DMS79 (cell line): Measurements from ENCODE around the gene CCDC74B.
A peak's percentile ranks its signal among the peaks of the same experiment; 100 is the strongest.
"Not testable (repeated sequence)": the region's sequence is repeated elsewhere in the genome, so short reads cannot be mapped to it uniquely, and the experiment has no call there.

ENCODE experiments used
- DNase-seq: peaks from one replicate; lab custom pipeline; 2025; lab: John Stamatoyannopoulos, UW

Gene CCDC74B

DNA sequence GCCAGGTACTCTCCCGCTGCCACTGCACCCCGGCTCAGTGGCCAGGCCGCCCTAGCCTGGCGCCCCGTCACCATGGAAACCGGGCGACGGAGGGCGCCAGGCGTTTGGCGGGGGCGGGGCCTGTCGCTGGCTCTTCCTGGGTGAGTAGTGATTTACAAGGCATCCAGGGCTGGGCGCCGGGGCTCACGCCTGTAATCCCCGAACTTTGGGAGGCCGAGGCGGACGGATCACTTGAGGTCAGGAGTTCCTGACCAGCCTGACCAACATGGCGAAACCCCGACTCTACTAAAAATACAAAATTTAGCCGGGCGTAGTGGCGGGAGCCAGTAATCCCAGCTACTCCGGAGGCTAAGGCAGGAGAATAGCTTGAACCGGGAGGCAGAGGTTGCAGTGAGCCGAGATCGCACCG is at the start of gene CCDC74B:
TSS of gene CCDC74B (minus strand) at position 107 of the 409 bp plus-strand sequence. CDS start 116 bp downstream, outside the sequence.
- DNase-seq, result peak; percentile 14

DNA sequence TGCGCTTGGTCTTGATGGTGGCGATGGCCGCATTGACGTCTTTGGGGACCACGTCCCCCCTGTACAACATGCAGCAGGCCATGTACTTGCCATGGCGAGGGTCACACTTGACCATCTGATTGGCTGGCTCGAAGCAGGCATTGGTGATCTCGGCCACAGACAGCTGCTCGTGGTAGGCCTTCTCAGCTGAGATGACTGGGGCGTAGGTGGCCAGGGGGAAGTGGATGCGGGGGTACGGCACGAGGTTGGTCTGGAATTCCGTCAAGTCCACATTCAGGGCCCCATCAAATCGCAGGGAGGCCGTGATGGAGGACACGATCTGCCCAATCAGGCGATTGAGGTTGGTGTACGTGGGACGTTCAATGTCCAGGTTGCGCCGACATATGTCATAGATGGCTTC is 48.9 kb upstream of the CCDC74B start:
- not testable (repeated sequence) for DNase-seq

DNA sequence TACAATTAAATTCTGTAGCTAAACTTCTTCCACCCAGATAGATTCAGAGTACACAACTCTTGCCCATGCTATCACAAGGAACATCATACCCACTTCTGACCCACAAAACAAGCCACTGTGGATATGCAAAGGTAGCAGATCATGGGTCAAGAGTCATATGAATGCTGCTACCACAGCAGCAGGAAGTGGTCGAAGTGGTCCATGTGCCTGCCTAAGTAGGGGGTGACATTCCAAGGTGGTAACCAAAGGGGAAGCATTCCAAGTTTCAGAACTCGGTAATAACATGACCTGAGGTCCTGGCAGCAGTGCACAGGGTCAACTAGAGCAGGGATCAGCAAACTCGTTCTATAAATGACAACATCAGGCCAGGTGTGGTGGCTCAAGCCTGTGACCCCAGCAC is 47.5 kb upstream of the CCDC74B start:
- DNase-seq, result not testable (repeated sequence)

DNA sequence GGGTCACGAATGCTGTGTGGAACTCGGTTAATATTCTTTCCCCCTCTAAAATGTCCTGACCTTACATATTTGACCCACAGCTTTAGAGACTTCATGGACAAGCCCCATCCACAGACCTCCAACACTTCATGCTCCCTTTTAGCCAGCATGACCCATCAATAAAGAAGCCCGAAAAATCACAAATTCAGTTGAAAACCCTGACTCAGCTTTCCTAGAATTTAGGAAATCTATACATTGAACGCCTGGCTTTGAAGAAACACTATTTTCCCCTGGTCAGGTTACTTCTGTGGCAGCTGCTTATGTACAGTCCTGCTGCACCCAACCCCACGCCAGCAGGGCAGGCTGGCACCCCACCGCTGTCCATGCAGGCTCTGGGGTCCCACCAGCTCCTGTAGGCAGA is 46.4 kb upstream of the CCDC74B start:
- not testable (repeated sequence) for DNase-seq

DNA sequence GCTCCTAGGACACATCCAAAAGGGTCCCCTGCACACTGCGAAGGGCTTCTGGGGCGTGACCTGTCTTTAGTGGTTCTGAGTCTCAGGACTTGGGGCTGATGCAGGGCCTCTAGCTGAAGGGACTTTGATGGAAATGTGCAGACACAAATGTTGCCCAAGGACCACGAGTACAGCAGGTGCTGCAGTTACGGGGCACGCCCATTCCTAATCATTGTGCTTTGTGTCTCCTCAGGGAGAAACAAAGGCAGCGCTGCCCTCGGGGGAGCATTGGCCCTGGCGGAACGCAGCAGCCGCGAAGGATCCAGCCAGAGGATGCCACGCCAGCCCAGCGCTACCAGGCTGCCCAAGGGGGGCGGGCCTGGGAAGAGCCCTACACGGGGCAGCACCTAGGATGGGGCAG is 45.3 kb upstream of the CCDC74B start:
- DNase-seq, result no peak

DNA sequence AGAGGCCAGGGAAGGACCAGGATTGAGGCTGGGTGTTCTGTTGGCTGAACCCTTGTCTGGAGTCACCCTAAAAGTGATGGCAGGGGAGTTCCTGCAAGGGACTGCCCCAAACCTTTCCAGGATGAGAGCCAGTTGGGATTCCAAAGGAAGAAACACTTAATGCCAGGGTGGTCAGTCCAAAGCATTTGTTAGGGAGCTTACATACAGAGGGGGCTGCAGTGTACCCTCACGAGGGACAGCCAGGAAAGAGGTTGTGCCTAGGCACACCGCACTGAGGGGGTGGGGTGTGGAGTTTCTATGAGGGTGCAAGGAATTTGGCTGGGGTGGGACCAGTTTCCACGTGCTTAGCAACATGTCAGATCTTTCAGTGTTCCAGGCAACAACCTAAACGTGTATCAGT is 44.0 kb upstream of the CCDC74B start:
- not testable (repeated sequence) for DNase-seq

DNA sequence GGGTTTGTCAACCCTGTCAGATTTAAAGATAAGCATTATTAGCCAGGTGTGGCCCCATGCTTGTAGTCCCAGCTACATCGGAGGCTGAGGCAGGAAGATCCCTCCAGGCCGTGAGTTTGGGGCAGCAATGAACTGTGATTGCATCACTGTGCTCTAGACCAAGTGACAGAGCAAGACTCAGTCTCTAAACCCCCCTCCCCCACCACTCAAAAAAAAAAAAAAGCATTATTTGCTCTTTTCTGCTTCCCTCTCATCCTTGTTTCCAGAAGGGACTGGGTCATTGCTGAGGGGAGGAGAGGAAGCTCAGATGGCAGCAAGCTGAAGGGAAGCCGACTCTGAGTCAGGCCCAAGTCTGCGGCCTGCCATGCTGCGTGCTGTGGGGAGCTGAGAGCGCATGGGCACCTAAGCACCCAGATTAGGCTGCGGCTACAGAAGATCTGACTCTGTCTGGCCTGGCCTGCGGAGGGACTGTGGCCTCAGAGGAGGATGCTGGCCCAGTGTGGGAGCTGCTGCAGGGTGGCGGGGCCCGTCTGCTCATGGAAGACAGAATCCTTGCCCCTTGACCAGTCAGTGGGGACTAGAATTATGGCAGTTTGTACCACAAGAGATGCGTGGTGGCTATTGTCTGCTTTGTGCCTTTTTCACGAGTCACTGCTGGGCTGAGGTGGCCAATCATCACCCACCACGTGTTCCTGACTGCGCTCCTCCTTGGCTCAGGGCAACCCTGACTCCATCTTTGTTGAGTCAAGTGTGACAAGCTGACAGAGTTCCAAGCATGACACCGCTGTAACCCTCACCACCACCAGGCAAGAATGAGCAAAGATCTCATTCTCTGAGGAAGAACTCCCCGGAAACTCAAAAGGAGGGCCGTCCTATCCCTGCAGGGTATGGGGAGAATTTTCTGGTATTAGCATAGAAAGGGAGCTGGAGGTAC is 43.2 kb upstream of the CCDC74B start:
- not testable (repeated sequence) for DNase-seq

DNA sequence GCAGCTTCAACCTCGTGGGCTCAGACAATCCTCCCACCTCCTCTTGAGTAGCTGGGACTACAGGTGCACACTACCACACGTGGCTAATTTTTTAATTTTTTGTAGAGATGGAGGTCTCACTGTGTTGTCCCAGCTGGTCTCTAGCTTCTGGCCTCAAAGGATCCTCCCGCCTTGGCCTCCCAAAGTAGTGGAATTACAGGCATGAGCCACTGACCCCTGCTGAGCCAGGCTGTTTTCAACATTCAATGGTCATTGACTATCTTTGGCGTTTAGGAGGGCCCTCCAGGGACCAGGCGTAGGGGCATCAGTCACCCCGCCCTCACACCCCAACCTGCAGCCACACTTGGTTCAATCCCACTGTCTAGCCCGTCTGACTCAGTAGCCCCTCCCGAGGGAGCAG is 42.4 kb upstream of the CCDC74B start:
- no peak for DNase-seq

DNA sequence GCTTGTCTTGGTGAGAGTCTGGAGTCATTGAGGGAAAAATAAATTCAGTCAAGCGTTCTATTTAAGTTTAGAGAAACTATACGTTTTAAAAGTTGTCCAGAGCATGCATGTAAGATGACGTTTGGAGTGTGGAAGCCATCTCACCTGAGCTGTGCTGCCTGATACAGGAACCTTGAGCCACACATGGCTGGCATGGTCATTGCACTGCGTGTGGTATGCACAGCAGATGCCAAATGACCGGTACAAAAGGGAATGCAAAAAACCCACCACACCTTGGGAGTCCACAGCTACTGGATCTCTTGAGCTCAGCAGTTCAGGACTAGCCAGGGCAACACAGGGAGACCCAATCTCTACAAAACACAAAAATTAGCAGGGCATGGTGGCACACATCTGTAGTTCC is 41.5 kb upstream of the CCDC74B start:
- DNase-seq, result no peak

DNA sequence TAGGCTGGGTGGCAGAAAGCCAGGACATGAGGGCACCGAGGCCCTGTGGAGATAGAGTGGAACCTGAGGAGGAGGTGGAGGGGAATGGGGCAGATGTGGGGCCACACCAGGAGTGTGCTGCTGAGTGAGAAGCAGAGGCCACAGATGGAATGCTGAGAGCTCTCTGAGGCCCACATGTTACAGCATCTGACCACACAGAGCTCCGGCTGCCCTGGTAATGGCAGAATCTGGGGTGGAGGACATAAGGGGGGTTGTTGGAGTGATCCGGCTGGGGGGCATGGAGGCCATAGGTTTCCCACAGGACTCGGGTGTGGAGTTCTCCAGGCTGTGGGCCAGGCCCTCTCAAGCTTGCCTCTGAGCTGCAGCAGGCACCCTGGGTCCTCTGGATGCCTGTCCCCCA is 41.0 kb upstream of the CCDC74B start:
- no peak for DNase-seq

DNA sequence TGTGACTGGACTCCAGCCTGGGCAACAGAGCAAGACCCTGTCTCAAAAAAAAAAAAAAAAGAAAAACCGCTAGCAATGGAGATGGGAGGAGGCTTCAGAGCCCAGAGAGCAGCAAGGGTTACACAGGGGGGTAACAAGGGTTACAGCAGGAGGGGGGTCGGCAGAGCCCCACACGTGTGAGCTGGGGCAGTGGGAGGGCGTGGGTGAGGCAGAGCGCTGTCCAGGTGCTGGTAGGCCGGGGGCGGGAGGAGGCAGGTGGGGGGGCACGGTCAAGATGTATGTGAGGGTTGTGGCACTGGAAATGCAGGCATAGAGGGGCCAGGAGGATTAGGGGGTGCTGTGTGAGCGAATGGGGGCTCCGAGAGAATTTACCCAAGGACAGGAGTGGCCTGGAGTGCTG is 40.5 kb upstream of the CCDC74B start:
- DNase-seq, result no peak

DNA sequence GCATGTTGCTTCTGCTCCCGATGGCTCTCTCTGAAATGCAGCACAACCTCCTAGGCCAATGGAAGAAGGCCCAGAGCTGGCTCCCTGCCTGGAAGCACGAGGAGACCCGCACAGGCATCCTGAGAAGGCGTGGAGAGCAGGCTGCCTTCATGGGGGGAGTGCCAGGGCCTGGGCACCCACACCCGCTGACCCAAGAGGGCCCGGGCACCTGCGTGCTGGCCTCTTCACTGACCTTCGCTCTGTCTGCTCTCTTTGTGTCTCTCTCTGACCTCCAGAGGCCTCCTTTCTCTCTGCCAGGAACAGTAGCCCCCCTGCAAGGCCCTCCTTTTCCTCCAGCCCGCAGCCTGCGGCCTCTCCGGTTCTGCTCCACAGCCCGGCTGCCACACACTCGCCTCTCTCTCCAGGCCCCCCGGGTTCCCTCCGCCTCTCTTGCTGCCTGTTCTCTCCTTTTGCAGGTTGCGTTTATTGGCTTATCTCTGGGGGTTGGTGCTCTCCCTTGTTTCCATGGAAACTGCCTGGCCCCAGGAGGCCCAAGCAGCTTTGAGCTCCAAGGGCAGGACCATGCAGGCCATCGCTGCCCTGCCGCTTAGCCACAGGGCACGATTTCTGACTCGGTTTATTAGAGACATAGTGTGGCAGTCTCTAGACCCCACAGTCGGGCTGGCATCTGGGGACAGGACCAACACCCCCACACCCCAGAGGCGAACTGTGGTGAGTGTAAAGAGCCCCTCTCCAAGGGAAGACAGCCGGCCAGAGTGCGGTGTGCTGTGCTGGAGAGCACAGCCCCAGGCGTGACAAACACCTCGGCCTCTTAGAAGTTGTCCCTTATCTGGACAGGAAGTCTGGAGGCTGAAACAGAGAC is 38.8 kb upstream of the CCDC74B start:
- DNase-seq, result no peak

DNA sequence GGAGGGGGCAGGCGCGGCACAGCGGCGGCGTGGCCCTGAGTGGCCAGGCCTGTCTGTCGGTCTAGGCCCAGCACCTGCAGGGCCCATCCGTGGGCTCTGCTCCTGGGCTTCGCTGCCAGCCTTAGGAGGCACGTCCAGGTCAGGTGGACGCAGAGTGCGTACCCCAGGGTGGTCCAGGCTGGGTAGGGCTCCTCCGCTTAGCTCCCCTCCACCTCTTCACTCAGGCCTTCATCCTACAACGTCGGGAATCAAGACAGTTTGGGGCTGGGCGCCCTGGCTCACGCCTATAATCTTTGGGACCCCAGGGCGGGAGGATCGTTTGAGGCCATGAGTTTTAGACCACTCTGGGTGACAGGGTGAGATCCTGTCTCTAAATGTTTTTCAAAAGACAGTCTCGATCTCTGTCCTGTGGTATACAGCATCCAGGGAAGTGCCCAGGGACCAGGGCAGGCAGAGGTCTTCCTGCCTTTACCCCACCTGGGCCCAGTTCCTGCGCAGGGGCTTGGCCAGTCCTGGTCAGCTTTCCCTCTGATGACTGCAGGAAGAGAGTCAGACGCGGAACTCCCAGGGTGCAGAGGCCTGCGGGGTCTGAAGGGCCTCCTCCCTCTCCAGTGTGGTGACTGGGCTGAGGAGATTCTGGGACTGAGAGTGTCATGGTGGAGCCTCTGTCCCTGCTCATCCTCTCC is 38.1 kb upstream of the CCDC74B start:
- not testable (repeated sequence) for DNase-seq

DNA sequence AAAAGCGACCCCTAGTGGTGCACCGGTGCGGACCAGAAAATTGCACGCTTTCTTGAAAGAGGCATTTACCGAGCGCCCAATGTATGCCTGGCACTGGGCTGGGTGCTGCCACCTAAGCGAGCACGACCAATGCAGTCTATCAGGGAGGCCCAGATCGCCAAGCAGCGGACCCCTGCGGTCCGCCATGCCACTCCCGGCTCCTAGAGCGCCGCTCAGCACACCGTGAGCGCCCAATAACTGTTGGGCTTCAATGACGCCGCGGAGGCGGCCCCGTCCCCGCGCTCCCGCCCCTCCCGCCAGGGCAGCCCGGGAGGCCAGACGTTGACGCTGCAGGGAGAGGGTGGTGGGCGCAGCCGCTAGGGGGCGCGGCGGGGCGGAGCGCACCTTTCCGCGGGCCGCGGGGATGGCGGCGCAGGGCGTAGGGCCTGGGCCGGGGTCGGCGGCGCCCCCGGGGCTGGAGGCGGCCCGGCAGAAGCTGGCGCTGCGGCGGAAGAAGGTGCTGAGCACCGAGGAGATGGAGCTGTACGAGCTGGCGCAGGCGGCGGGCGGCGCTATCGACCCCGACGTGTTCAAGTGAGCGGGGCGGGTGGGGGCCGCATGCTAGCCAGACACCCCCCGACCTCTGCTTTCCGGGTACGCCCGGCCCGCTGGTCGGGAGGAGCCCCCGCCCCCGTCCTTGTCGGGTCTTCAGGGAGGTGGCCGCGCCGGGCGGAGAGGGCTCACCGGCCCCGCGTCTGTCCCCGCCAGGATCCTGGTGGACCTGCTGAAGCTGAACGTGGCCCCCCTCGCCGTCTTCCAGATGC is 37.2 kb upstream of the CCDC74B start, which contains the start of gene MZT2B:
TSS of gene MZT2B (plus strand) at position 383 of the 803 bp plus-strand sequence. CDS start at position 404, 21 bp downstream.
- DNase-seq, result peak; percentile 65

DNA sequence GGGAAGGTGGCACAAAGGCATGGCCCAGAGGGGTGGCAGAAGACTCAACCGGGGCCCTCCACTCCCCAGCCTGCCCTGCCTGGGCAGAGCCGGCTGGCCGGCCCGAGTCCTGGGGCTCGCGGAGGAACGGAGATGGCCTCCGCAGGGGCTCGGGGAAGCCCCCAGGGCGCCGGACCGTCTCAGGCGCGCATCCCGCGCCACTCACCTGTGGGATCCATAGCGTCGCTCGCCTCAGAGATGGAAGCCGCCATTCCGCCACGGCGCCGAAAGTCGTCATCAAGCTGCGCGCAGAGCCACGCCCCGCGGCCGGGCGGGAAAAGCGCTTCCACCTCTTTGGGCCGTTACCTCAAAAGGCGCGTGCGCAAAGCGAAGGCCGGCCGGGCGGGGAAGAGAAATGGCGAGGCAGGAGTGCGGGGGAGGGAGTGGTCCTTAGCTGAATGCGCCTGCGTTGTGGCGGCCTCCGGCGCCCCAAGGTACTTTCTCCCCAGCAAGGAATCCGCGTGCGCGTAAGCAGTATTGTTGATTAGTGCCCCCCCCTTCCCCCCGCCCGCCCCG is 36.5 kb upstream of the CCDC74B start, which contains the start of gene SMPD4:
TSS of gene SMPD4 (minus strand) at position 278 of the 555 bp plus-strand sequence. CDS start 5,010 bp downstream, outside the sequence.
- DNase-seq, result peak; percentile 91

DNA sequence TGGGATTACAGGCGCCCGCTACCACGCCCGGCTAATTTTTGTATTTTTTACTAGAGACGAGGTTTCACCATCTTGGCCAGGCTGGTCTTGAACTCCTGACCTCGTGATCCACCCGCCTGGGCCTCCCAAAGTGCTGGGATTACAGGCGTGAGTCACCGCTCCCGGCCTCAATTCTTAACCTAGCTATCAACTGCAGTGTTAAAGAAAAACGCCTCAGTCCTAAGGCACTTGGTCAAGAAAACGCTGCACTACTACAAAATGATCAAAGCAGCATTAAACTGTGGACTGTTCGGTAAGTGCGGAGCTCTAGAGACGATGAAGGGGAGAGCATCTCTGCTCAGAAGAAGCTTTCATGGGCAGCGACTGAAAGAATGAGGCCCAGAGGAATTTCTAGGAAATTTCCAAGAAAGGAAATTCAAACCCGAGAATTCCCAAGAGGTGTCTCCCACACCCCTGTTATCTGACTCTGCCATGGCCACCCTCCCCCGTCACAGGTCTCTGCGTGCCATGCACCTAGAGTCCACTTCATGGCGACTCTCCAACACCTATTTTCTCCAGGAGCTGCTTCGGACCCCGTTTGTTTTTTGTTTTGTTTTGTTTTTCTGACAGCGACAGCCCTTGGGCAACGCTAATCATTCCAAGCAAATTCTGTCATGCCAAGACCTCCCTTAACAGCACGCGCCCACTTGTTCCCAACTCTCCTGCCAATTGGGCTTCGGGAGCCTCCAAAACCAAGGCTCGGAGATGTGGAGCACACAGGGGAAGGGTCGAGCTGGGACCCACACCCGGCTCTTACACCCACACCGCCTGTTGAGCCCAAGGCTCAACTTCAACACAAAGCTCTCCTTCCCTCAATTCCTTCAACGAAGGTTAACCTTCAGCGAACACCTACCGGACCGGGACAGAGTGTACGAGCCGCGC is 35.8 kb upstream of the CCDC74B start:
- not testable (repeated sequence) for DNase-seq

DNA sequence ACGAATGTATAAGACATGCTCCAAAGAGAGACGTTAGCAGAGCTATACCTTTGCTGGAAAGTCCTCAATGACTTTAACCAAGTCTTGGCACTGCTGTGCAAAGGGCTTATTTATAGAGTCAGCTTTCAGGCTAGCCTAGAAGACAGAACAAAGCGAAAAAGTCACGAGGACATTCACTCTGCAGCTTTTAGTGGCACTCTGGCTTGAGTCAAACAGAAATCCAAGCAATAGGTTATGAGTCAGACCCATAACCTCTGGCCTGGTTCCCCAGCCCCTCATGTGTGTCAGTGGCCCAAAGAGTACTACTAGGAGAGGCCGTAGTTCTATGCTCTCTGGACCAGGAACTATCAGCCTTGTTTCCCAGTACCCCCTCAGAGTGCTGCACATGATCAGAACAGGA is 30.0 kb upstream of the CCDC74B start:
- DNase-seq, result not testable (repeated sequence)

DNA sequence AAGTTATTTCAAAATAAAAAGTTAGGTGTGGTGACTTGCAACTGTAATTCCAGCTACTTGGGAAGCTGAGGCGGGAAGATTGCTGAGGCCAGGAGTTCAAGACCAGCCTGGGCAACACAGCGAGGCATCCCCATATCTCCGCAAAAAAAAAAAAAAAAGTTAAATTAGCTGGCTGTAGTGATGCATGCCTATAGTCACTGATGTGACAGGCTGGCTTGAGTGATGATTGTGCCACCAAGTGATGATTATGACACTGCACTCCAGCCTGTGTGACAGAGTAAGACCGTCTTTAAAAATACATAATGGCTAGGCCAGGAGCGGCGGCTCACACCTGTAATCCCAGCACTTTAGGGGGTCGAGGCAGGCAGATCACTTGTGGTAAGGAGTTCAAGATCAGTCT is 25.0 kb upstream of the CCDC74B start:
- DNase-seq, result no peak

DNA sequence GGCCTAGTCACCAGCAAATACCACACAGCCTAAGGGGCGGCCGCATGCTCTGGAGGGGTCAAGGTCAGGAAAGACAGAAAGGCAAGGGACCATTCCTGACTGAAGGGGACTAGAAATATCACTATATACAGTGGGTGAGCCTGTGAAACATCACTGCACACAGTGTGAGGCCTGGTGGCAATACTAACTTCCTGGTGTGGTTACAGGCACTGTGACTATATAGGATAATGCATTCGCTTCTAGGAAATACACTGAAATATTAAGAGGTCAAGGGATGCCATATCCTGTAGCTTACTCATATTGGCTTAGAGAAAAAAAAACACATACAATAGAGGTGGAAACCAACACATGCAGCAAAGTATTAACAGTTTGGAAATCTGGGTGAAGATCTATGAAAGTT is 24.3 kb upstream of the CCDC74B start:
- not testable (repeated sequence) for DNase-seq

DNA sequence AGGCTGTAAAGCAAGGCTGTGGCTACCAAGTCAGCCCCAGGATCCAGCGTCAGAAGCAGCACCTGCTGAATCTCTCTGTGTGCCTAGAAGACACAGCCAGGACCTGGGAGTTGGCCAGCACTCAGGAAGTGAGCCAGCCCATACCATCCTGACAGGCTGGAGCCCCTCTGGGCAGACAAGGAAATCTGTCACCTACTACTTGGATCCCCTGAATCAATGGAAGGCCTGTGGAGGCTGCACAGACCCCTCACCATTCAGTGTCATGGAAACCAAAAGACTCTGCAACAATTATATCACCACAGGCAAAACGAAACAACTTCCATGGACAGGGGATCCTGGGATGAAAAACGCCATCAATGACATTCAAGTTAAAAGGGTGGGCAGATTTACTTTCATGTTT is 21.7 kb upstream of the CCDC74B start:
- not testable (repeated sequence) for DNase-seq
